Adrenal gland (tissue), 12 donors: ENCODE results near the gene PDCD4. TPM values are rescaled to one million over a fixed set of nuclear protein-coding genes. Genes with fewer than 3 reads are reported as not detected.

ENCODE experiments used
- DNase-seq, 7 donors: peaks; one replicate each; pipeline ENCODE4 v3.0.0-alpha.2; 2019 to 2020
- H3K27ac ChIP-seq, 5 donors: fragments of 200-600 bp; sonication (generic) in 4 of 5; 1 replicate in 3 of 5; 2 replicates in 2 of 5; pipeline versions ENCODE4 v1.5.1 to v1.8.0; 2016 to 2020; ENCODE audit warnings: mild to moderate bottlenecking in 1 of 5
- H3K27me3 ChIP-seq: fragments of 200-600 bp; 2 replicates; pipeline ENCODE4 v1.8.0; 2021
- H3K36me3 ChIP-seq, 2 donors: fragments of 200-600 bp; replicated peaks in 1 of 2; 1 replicate in 1 of 2; 2 replicates in 1 of 2; pipeline versions ENCODE4 v1.5.1 to v1.8.0; 2018 to 2022
- H3K4me1 ChIP-seq, 2 donors: fragments of 200-600 bp; replicated peaks in 1 of 2; 1 replicate in 1 of 2; 2 replicates in 1 of 2; pipeline versions ENCODE4 v1.5.1 to v1.8.0; 2018 to 2021
- H3K4me3 ChIP-seq, 4 donors: fragments of 200-600 bp; sonication (generic) in 3 of 4; one replicate each; pipeline ENCODE4 v1.5.1; 2016 to 2018
- H3K9me3 ChIP-seq, 3 donors: fragments of 200-600 bp; sonication (generic) in 1 of 3; replicated peaks in 1 of 3; 1 replicate in 2 of 3; 2 replicates in 1 of 3; pipeline versions ENCODE4 v1.5.1 to v1.8.0; 2016 to 2021
- CTCF ChIP-seq, 6 experiments: fragments of 450-650 bp in 4 of 6; fragments of 200-600 bp in 2 of 6; sonication (generic) in 1 of 6; IDR thresholded peaks; 1 replicate in 5 of 6; 2 replicates in 1 of 6; pipeline versions ENCODE4 v1.5.1 to v1.8.0; 2016 to 2021; ENCODE audit warnings: antibody characterized with exemption in 6 of 6, mild to moderate bottlenecking in 2 of 6, moderate library complexity in 1 of 6
- POLR2A ChIP-seq, 2 donors: fragments of 450-650 bp; IDR thresholded peaks; one replicate each; pipeline ENCODE4 v1.6.1; 2017; ENCODE audit warnings: antibody characterized with exemption in 2 of 2, mild to moderate bottlenecking in 2 of 2, moderate library complexity in 1 of 2
- WGBS, 4 donors: extraction: QIAGEN DNeasy Blood & Tissue Kit in 2 of 4; methylation state at CpG; one replicate each; pipeline versions ENCODE4 v1.1.5 to v1.1.7; 2013 to 2017; 5-methylcytosine and 5-hydroxymethylcytosine counted together
- intact Hi-C, 2 donors: fragments of 100-400 bp; cut with DNase I; formaldehyde crosslinking; loops; one replicate each; pipeline versions ENCODE4 v1.14.1 to v1.15.0; 2022 to 2023
- polyA plus RNA-seq, 3 donors: library from polyadenylated mRNA; stranded (reverse); fragments of 200-250 nt in 2 of 3; fragments of 350-450 nt in 1 of 3; fragmentation: Illumina TruSeq in 1 of 3; extraction: RNeasy Lipid Tissue Mini Kit (QIAGEN cat#74804) in 1 of 3; gene quantifications; one replicate each; pipeline ENCODE4 v1.2.3, GENCODE V29; 2013 to 2014
- total RNA-seq, 9 donors: library from RNA; depleted of rRNA in 4 of 9; stranded (reverse); fragments of >200 nt in 4 of 9; fragments of 120-200 nt in 1 of 9; fragmentation: NEBNext Ultra II Directional in 1 of 9; extraction: Animal tissue kit (Norgen Biotek cat#: 25700) in 1 of 9; gene quantifications; one replicate each; pipeline versions ENCODE4 v1.1.0 to v1.2.4, GENCODE V29; 2013 to 2023
- donor health status: healthy with polysubstance abuse.
- donor health status: Bipolar disorder and iron deficiency.
- donor health status: DM: yes; HTN: yes; CAD: no.
- donor health status: DM: no; HTN: no; CAD: no.
- donor health status: DM: no; HTN: no; CAD: no.
- donor health status: DM: yes; HTN: yes; CAD: no.

PDCD4 gene
- total and polyA plus RNA-seq, 12 donors, result 16.8 to 150 (median 44.8) TPM

- no peak for DNase-seq
- Histone ChIP-seq H3K27me3 (no peaks in the 10 kb centered on the region), H3K9me3 (no peaks in the 10 kb centered on the region), H3K4me3 (no peak overlapping the region), H3K4me1 (peaks cover 0 to 10% of the 10 kb centered on the region in 2 donors), H3K36me3 (peaks cover 0 to 14% of the 10 kb centered on the region in 2 donors), H3K27ac (no peak overlapping the region)
- 81 to 89% (median 88%) methylated on average over 3 of the region's 3 CpGs for WGBS, 4 donors
- no peak for TF ChIP-seq CTCF (IDR thresholded peaks at IDR 0.05)
- TF ChIP-seq POLR2A (IDR thresholded peaks at IDR 0.05), result no peak
- intact Hi-C loops, result loop anchor here in 1 of 2 donors (10.0 kb wide), 1 partner anchor 65 kb away; no protein-coding TSS in a partner anchor
Measured at GRCh38 chr10:110880012-110880411, 8.3 kb downstream of the PDCD4 start.

- DNase-seq, result no peak
Measured at GRCh38 chr10:110881247-110881646, 9.5 kb downstream of the PDCD4 start.

GRCh38 chr10:110881905-110882304 is 10.2 kb downstream of the PDCD4 start:
- Histone ChIP-seq H3K9me3 (no peaks in the 10 kb centered on the region), H3K4me1 (peaks cover 0 to 7% of the 10 kb centered on the region in 2 donors), H3K27me3 (no peaks in the 10 kb centered on the region), H3K27ac (no peak overlapping the region), H3K4me3 (no peak overlapping the region), H3K36me3 (peaks cover 0 to 24% of the 10 kb centered on the region in 2 donors)
- 81 to 86% (median 83%) methylated on average over 4 of the region's 4 CpGs for WGBS, 4 donors
- TF ChIP-seq POLR2A (IDR thresholded peaks at IDR 0.05) (no peak), CTCF (IDR thresholded peaks at IDR 0.05) (no peak)
- no peak for DNase-seq
- intact Hi-C loops, result loop anchor here in 1 of 2 donors (10.0 kb wide), 1 partner anchor 67 kb away; no protein-coding TSS in a partner anchor

More at GRCh38 chr10:110881247-110881646, 9.5 kb downstream of the PDCD4 start:
- intact Hi-C loops, result loop anchor here in 1 of 2 donors (10.0 kb wide), 1 partner anchor 66 kb away; no protein-coding TSS in a partner anchor
- H3K4me3 ChIP-seq, result no peak overlapping the region
- no peak overlapping the region for H3K27ac ChIP-seq
- no peaks in the 10 kb centered on the region for H3K9me3 ChIP-seq
- TF ChIP-seq CTCF (IDR thresholded peaks at IDR 0.05) (no peak), POLR2A (IDR thresholded peaks at IDR 0.05) (no peak)
- no peaks in the 10 kb centered on the region for H3K27me3 ChIP-seq
- H3K4me1 ChIP-seq, result peaks cover 0 to 10% of the 10 kb centered on the region in 2 donors
- H3K36me3 ChIP-seq, result peaks cover 0 to 18% of the 10 kb centered on the region in 2 donors
- 93 to 95% (median 94%) methylated on average over 9 of the region's 9 CpGs for WGBS, 4 donors

GRCh38 chr10:110883924-110884323 is 12.2 kb downstream of the PDCD4 start:
- no peak overlapping the region for H3K27ac ChIP-seq
- H3K36me3 ChIP-seq, result peaks cover 0 to 41% of the 10 kb centered on the region in 2 donors
- no peak for DNase-seq
- TF ChIP-seq CTCF (IDR thresholded peaks at IDR 0.05) (no peak), POLR2A (IDR thresholded peaks at IDR 0.05) (no peak)
- 84 to 92% (median 89%) methylated on average over 10 of the region's 10 CpGs for WGBS, 4 donors
- H3K4me3 ChIP-seq, result no peak overlapping the region
- H3K27me3 ChIP-seq, result no peaks in the 10 kb centered on the region
- no peaks in the 10 kb centered on the region for H3K9me3 ChIP-seq
- intact Hi-C loops, result loop anchor here in 1 of 2 donors (10.0 kb wide), 1 partner anchor 69 kb away; no protein-coding TSS in a partner anchor
- H3K4me1 ChIP-seq, result no peaks in the 10 kb centered on the region
